K562 (cell line): ENCODE results near the gene MINDY4. TPM values are rescaled to one million over a fixed set of nuclear protein-coding genes. Genes with fewer than 3 reads are reported as not detected.

Experiments
- ATAC-seq: fragments of 200-7000 bp; cut with Tn5 transposase; 3 replicates; pipeline ENCODE4 v1.9.1; 2020; ENCODE audit warnings: moderate library complexity
- BruUV-seq: library from RNA; stranded (reverse); fragments of 400-500 nt; replicated peaks from 2 replicates; lab custom pipeline; 2021; lab: Mats Ljungman, UMichigan
- CTCF ChIA-PET: fragments of 300-600 bp; formaldehyde crosslinking; extraction: SDS; loops from one replicate; lab custom pipeline; 2021; ENCODE audit warnings: low intra/inter-chr PET ratio; lab: Yijun Ruan, JAX
- POLR2A ChIA-PET: fragments of 300-600, 350-650 bp; sonication (Branson Sonifier 250); formaldehyde crosslinking; extraction: SDS; loops from one replicate; lab custom pipeline; 2021; ENCODE audit warnings: antibody characterized with exemption, inconsistent platforms; lab: Yijun Ruan, JAX
- DNase-seq, 4 experiments: peaks; one replicate each; pipeline versions ENCODE4 v3.0.0 to v3.0.0-alpha.2; 2011 to 2018; ENCODE audit warnings: low spot score in 3 of 4, mixed read lengths in 3 of 4; ENCODE audit errors: extremely low read depth in 1 of 4
- FAIRE-seq: peaks from 2 replicates; lab custom pipeline; 2011; peaks lifted over from hg19 to GRCh38; lab: Jason Lieb, UNC
- H2AFZ ChIP-seq: 2 replicates; pipeline ENCODE4 v1.6.0; 2011; ENCODE audit warnings: low read depth, low read length, control low read depth, inconsistent platforms
- H3K27ac ChIP-seq: fragments of 200-600 bp; 3 replicates; pipeline ENCODE4 v1.8.0; 2011; ENCODE audit warnings: low read depth, mild to moderate bottlenecking, control low read depth, inconsistent platforms, low read length, moderate library complexity, mixed read lengths; ENCODE audit errors: extremely low read depth
- H3K27me3 ChIP-seq, 2 experiments: fragments of 300-600 bp in 1 of 2; 2 replicates in 1 of 2; 3 replicates in 1 of 2; pipeline versions ENCODE4 v1.6.0 to v1.8.0; 2011; ENCODE audit warnings: inconsistent platforms in 2 of 2, low read length in 2 of 2, mild to moderate bottlenecking in 1 of 2, mixed read lengths in 1 of 2, moderate library complexity in 1 of 2; ENCODE audit not compliant: control insufficient read depth in 2 of 2, insufficient read depth in 2 of 2
- H3K36me3 ChIP-seq: fragments of 300-600 bp; 3 replicates; pipeline ENCODE4 v1.8.0; 2011; ENCODE audit warnings: mild to moderate bottlenecking, low read length, inconsistent platforms; ENCODE audit not compliant: control insufficient read depth, insufficient read depth
- H3K4me1 ChIP-seq, 2 experiments: fragments of 200-600 bp in 1 of 2; replicated peaks in 1 of 2; 2 replicates in 1 of 2; 3 replicates in 1 of 2; pipeline versions ENCODE4 v1.5.1 to v1.8.0; 2011; ENCODE audit warnings: inconsistent platforms in 2 of 2, low read length in 2 of 2, mild to moderate bottlenecking in 1 of 2, mixed read lengths in 1 of 2, moderate library complexity in 1 of 2; ENCODE audit not compliant: control insufficient read depth in 2 of 2, insufficient read depth in 2 of 2
- H3K4me2 ChIP-seq: 2 replicates; pipeline ENCODE4 v1.6.1; 2011; ENCODE audit warnings: low read length, control low read depth, inconsistent platforms, mixed read lengths; ENCODE audit not compliant: insufficient read depth
- H3K4me3 ChIP-seq: fragments of 200-600 bp; sonication (generic), shearing (Covaris generic); 2 replicates; pipeline ENCODE4 v1.5.1; 2016; ENCODE audit warnings: control low read depth, inconsistent platforms
- H3K79me2 ChIP-seq: fragments of 200-600 bp; 3 replicates; pipeline ENCODE4 v1.8.0; 2011; ENCODE audit warnings: low read length, inconsistent platforms; ENCODE audit not compliant: control insufficient read depth, insufficient read depth
- H3K9ac ChIP-seq, 2 experiments: 2 replicates each; pipeline versions ENCODE4 v1.6.0 to v1.6.1; 2011; ENCODE audit warnings: low read depth in 2 of 2, low read length in 2 of 2, control low read depth in 1 of 2, inconsistent platforms in 1 of 2, mild to moderate bottlenecking in 1 of 2, mixed read lengths in 1 of 2; ENCODE audit not compliant: insufficient read depth in 1 of 2
- H3K9me1 ChIP-seq: one replicate; pipeline ENCODE4 v1.6.0; 2011; ENCODE audit warnings: inconsistent platforms, mild to moderate bottlenecking, low read length, moderate library complexity; ENCODE audit not compliant: control insufficient read depth, insufficient read depth
- H3K9me3 ChIP-seq: replicated peaks from 2 replicates; pipeline ENCODE4 v1.5.1; 2011; ENCODE audit warnings: low read depth, low read length, inconsistent platforms; ENCODE audit not compliant: control insufficient read depth, insufficient read depth
- H4K20me1 ChIP-seq: replicated peaks from 2 replicates; pipeline ENCODE4 v1.6.1; 2011; ENCODE audit warnings: low read length, inconsistent platforms, mixed read lengths; ENCODE audit not compliant: control insufficient read depth, insufficient read depth
- BCOR ChIP-seq: fragments of 450-650 bp; IDR thresholded peaks from 2 replicates; pipeline ENCODE4 v1.6.1; 2016
- EHMT2 ChIP-seq: fragments of 450-650 bp; IDR thresholded peaks from 2 replicates; pipeline ENCODE4 v1.6.1; 2018; ENCODE audit warnings: antibody characterized with exemption
- ESRRA ChIP-seq: fragments of 450-650 bp; IDR thresholded peaks from 2 replicates; pipeline ENCODE4 v1.6.1; 2014; ENCODE audit warnings: low read depth, mild to moderate bottlenecking, moderate library complexity, borderline replicate concordance
- GATAD2A ChIP-seq: fragments of 450-650 bp; IDR thresholded peaks from 2 replicates; pipeline ENCODE4 v1.6.1; 2017
- HDAC2 ChIP-seq: fragments of 450-650 bp; IDR thresholded peaks from 2 replicates; pipeline ENCODE4 v1.6.1; 2016; ENCODE audit warnings: mild to moderate bottlenecking
- ILK ChIP-seq: fragments of 450-650 bp; IDR thresholded peaks from 2 replicates; pipeline ENCODE4 v1.6.1; 2016; ENCODE audit warnings: missing genetic modification characterization, low read depth, mild to moderate bottlenecking, missing compliant biosample characterization, moderate library complexity, borderline replicate concordance
- KDM1A ChIP-seq, 2 experiments: fragments of 450-650 bp; IDR thresholded peaks; 2 replicates each; pipeline ENCODE4 v1.6.1; 2016; ENCODE audit warnings: mild to moderate bottlenecking in 2 of 2
- RCOR1 ChIP-seq, 2 experiments: IDR thresholded peaks; 2 replicates each; pipeline ENCODE4 v1.6.1; 2012; ENCODE audit warnings: low read depth in 2 of 2, low read length in 2 of 2, borderline replicate concordance in 1 of 2, improper control_type of control experiment in 1 of 2
- SRSF1 ChIP-seq: fragments of 200-400 bp; formaldehyde crosslinking; IDR thresholded peaks from 2 replicates; pipeline ENCODE4 v1.6.1; 2017; ENCODE audit warnings: mild to moderate bottlenecking, low read depth, low read length, moderate library complexity
- TBP ChIP-seq: optimal IDR thresholded peaks from 2 replicates; pipeline ENCODE3; 2011; ENCODE audit warnings: low read depth, low read length, improper control_type of control experiment
- TOE1 ChIP-seq, 2 experiments: fragments of 450-650 bp in 1 of 2; sonication (generic) in 1 of 2; formaldehyde crosslinking in 1 of 2; IDR thresholded peaks; 2 replicates each; pipeline versions ENCODE4 v1.7.1 to v1.8.0; 2016 to 2022; ENCODE audit warnings: borderline replicate concordance in 2 of 2, mild to moderate bottlenecking in 2 of 2, antibody characterized with exemption in 1 of 2, inconsistent platforms in 1 of 2, low read depth in 1 of 2, missing genetic modification reagents in 1 of 2, moderate library complexity in 1 of 2
- WGBS: fragments of 100-300 bp; shearing (Covaris generic); methylation state at CpG from one replicate; pipeline ENCODE4 v1.1.6; 2016; ENCODE audit warnings: low coverage, mixed read lengths; ENCODE audit not compliant: insufficient coverage; ENCODE audit errors: missing lambda C conversion rate; 5-methylcytosine and 5-hydroxymethylcytosine counted together
- in situ Hi-C: fragments of 300-500 bp; cut with MboI; formaldehyde crosslinking; loops from 4 replicates; pipeline ENCODE4 v1.15.0; 2018; ENCODE audit warnings: inconsistent platforms, mixed read lengths
- intact Hi-C: fragments of 100-400 bp; cut with micrococcal nuclease; formaldehyde crosslinking; loops from 2 replicates; pipeline ENCODE4 v1.14.2; 2022
- polyA plus RNA-seq, 8 experiments: library from polyadenylated mRNA; depleted of rRNA in 4 of 8; stranded (reverse) in 5 of 8; unstranded in 3 of 8; fragments of >200 nt; fragmentation: Nextera tagmentation in 2 of 8; fragmentation: Illumina TruSeq in 1 of 8; extraction: Ambion mirVana in 2 of 8; extraction: Trizol in 1 of 8; gene quantifications; 2 replicates each; pipeline versions ENCODE4 v1.2.1 to v1.2.3, GENCODE V29; 2011 to 2014; ENCODE audit warnings: inconsistent platforms in 1 of 8, missing spikeins in 1 of 8
- total RNA-seq, 7 experiments: library from RNA; depleted of rRNA in 6 of 7; stranded (reverse); fragments of >200 nt in 6 of 7; fragmentation: Illumina TruSeq in 2 of 7; extraction: Trizol in 2 of 7; gene quantifications; 2 replicates each; pipeline versions ENCODE4 v1.2.1 to v1.2.3, GENCODE V29; 2011 to 2021; ENCODE audit warnings: low replicate concordance in 1 of 7
- TF ChIP-seq, protein P1 (sequence below): sonication (generic); formaldehyde crosslinking; IDR thresholded peaks from 2 replicates; pipeline ENCODE4 v1.8.0; 2022; ENCODE audit warnings: missing genetic modification reagents, mild to moderate bottlenecking, borderline replicate concordance
- TF ChIP-seq, protein P2 (sequence below): fragments of 250-450 bp; sonication (Bioruptor Pico); IDR thresholded peaks from 2 replicates; pipeline ENCODE4 v1.5.0; 2021; ENCODE audit warnings: mild to moderate bottlenecking, borderline replicate concordance

MINDY4 gene
- total and polyA plus RNA-seq, 9 of the 15 experiments (the other 6 are each of a cell fraction or from before 2014, with no cell fraction given): 2.1 to 16.7 (median 11.0) TPM

DNA sequence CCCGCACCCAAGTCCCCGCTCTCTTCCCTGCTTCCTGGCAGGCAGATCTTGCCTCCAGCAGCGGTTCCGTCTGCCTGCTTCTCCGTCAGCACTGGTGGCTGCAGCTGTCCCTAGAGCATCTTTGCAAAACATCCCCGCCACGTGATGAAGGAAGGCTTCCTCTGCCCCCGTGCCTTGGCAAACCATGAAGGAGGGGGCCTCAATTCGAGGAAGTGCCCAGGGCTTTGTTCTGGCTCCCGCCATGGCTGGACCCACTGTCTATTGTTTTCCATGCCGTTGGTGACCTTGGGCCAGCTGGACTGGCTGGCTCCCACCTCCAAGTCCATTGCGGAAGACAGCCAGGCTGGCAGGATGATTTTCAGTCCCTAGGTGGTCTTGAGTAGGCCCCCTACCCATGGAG, 127.2 kb downstream of the MINDY4 start (continued):
- TF ChIP-seq, protein P1, sequence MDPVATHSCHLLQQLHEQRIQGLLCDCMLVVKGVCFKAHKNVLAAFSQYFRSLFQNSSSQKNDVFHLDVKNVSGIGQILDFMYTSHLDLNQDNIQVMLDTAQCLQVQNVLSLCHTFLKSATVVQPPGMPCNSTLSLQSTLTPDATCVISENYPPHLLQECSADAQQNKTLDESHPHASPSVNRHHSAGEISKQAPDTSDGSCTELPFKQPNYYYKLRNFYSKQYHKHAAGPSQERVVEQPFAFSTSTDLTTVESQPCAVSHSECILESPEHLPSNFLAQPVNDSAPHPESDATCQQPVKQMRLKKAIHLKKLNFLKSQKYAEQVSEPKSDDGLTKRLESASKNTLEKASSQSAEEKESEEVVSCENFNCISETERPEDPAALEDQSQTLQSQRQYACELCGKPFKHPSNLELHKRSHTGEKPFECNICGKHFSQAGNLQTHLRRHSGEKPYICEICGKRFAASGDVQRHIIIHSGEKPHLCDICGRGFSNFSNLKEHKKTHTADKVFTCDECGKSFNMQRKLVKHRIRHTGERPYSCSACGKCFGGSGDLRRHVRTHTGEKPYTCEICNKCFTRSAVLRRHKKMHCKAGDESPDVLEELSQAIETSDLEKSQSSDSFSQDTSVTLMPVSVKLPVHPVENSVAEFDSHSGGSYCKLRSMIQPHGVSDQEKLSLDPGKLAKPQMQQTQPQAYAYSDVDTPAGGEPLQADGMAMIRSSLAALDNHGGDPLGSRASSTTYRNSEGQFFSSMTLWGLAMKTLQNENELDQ (CRISPR knock-in tag): no peak
- TF ChIP-seq GATAD2A: no peak
- no peak for TF ChIP-seq EHMT2

DNA sequence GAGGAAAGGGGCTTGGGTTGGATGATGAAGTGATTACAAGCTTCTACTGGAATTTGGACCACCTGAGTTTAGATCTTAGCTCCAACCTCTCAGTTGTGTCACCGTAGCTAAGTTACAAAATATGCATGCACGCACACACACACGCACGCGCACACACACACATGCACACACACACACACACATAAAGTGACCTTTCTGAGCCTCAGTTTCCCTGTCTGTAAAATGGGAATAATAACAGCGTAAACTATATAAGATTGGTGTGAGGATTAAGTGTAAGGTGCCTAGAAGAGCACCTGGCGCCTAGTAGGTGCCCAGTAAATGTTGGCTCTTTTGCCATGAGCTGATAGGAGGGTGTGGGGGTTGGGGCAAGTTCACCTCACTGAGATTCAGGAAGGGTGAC, 127.8 kb downstream of the MINDY4 start:
- POLR2A ChIA-PET: interaction anchor here (0.7 to 1.3 kb wide), 3 partner anchors 15 to 30 kb away, joined by 3 to 4 read pairs (median 3); no protein-coding TSS in a partner anchor
- Histone ChIP-seq H3K4me1 (peaks cover 31 to 68% of the 10 kb centered on the region in 2 experiments), H3K4me2 (no peak overlapping the region), H2AFZ (no peak overlapping the region), H3K27ac (no peak overlapping the region), H4K20me1 (no peaks in the 10 kb centered on the region; the same call in 1 of the 2 replicates), H3K4me3 (no peak overlapping the region), H3K9me3 (no peaks in the 10 kb centered on the region), H3K27me3 (no peaks in the 10 kb centered on the region), H3K36me3 (no peaks in the 10 kb centered on the region), H3K79me2 (no peaks in the 10 kb centered on the region), H3K9ac (no peak overlapping the region), H3K9me1 (no peaks in the 10 kb centered on the region)
- 92% methylated on average over 7 of the region's 7 CpGs for WGBS
- BruUV-seq: no TSS peak
- no peak for DNase-seq
- TF ChIP-seq HDAC2 (0 out of 2 replicates have a peak, but pooled peaks have one; percentile 41), BCOR (peak; percentile 85), KDM1A (IDR thresholded peaks at IDR 0.05) (peak; percentile 10 to 72; a peak in 2 of 4 replicates), ESRRA (peak; percentile 93), RCOR1 (IDR thresholded peaks at IDR 0.05; ENCODE audit: borderline replicate concordance in 1 of 2, low read depth in 2 of 2, low read length in 2 of 2) (0 out of 4 replicates have a peak, but pooled peaks of 1 of the 2 experiments have one; percentile 6), TOE1 (IDR thresholded peaks at IDR 0.05; ENCODE audit: borderline replicate concordance) (no peak), TOE1 (CRISPR knock-in tag; IDR thresholded peaks at IDR 0.05; ENCODE audit: borderline replicate concordance, low read depth) (no peak), ILK (tag) (no peak), SRSF1 (no peak), TBP (no peak)
- TF ChIP-seq, protein P2, sequence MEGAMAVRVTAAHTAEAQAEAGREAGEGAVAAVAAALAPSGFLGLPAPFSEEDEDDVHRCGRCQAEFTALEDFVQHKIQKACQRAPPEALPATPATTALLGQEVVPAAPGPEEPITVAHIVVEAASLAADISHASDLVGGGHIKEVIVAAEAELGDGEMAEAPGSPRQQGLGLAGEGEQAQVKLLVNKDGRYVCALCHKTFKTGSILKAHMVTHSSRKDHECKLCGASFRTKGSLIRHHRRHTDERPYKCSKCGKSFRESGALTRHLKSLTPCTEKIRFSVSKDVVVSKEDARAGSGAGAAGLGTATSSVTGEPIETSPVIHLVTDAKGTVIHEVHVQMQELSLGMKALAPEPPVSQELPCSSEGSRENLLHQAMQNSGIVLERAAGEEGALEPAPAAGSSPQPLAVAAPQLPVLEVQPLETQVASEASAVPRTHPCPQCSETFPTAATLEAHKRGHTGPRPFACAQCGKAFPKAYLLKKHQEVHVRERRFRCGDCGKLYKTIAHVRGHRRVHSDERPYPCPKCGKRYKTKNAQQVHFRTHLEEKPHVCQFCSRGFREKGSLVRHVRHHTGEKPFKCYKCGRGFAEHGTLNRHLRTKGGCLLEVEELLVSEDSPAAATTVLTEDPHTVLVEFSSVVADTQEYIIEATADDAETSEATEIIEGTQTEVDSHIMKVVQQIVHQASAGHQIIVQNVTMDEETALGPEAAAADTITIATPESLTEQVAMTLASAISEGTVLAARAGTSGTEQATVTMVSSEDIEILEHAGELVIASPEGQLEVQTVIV (CRISPR knock-in tag): no peak
- CTCF ChIA-PET: no interaction called here
- no peak for ATAC-seq
- intact Hi-C loops: loop anchor here (5.0 to 10.0 kb wide), 3 partner anchors 76 to 137 kb away; no protein-coding TSS in a partner anchor
- in situ Hi-C loops: no loop called here
- FAIRE-seq: peak; percentile 55
